C4-2B (cell line): ENCODE data around the gene PAAF1.

ENCODE experiments used
- CTCF ChIP-seq: fragments of 450-650 bp; conservative IDR thresholded peaks from 2 replicates; pipeline ENCODE4 v1.5.1; 2017; ENCODE audit warnings: mild to moderate bottlenecking
- ZFX ChIP-seq: fragments of 450-650 bp; IDR thresholded peaks from 2 replicates; pipeline ENCODE4 v1.6.1; 2017

- TF ChIP-seq CTCF (no peak), ZFX (no peak)
Observed at GRCh38 chr11:73889019-73889418, 12.2 kb downstream of the PAAF1 start.
